ENCODE data around the gene DHX35. TPM values are rescaled to one million over a fixed set of nuclear protein-coding genes. Genes with fewer than 3 reads are reported as not detected.
A peak's percentile ranks its signal among the peaks of the same experiment; 100 is the strongest.
"Not testable (repeated sequence)": the region's sequence is repeated elsewhere in the genome, so short reads cannot be mapped to it uniquely, and the experiment has no call there.

The DHX35 gene
- total and polyA plus RNA-seq, 3 experiments from 2014 or later = 6.0 to 20.5 (median 19.9) TPM

- CTCF ChIA-PET = interaction anchor here (1.8 kb wide), 1 partner anchor 24 kb away, joined by 5 read pairs; the partner anchor contains the start of gene DHX35
- Mint-ChIP-seq H3K9me3 (no peaks in the 10 kb centered on the region), H3K4me1 (peaks cover 10 to 15% (median 11%) of the 10 kb centered on the region in 3 donors), H3K27me3 (peaks cover 0 to 2% of the 10 kb centered on the region in 2 donors), H3K4me3 (no peak overlapping the region), H3K36me3 (peaks cover 12 to 61% (median 13%) of the 10 kb centered on the region in 3 donors), H3K27ac (no peak overlapping the region)
- no peak for DNase-seq
- H3K9me3 ChIP-seq (ENCODE audit: low read length) = no peaks in the 10 kb centered on the region
- POLR2A ChIA-PET = no interaction called here
- no peak overlapping the region for H3K27ac ChIP-seq (ENCODE audit: low read depth, low read length)
- no peaks in the 10 kb centered on the region for H3K4me1 ChIP-seq (ENCODE audit: insufficient read depth, low read length)
- H3K4me3 ChIP-seq (ENCODE audit: low read length) = no peak overlapping the region
- peaks cover 12% of the 10 kb centered on the region for H3K36me3 ChIP-seq (ENCODE audit: insufficient read depth, low read length)
- H3K27me3 ChIP-seq (ENCODE audit: insufficient read depth, low read length, poor library complexity, severe bottlenecking) = no peaks in the 10 kb centered on the region
These were observed 23.5 kb downstream of the DHX35 start for GRCh38 chr20:38985603-38986170.

GRCh38 chr20:38986663-38987062 is 24.5 kb downstream of the DHX35 start:
- H3K4me3 ChIP-seq (ENCODE audit: low read length) = no peak overlapping the region
- CTCF ChIA-PET = no interaction called here

GRCh38 chr20:38987777-38988176 is 25.6 kb downstream of the DHX35 start:
- DNase-seq = no peak
- Mint-ChIP-seq H3K27me3 (no peaks in the 10 kb centered on the region), H3K27ac (peak overlapping the region in 1 of 8 donors; percentile 60), H3K36me3 (peaks cover 12 to 68% (median 13%) of the 10 kb centered on the region in 3 donors), H3K4me3 (no peak overlapping the region), H3K9me3 (no peaks in the 10 kb centered on the region), H3K4me1 (peaks cover 0 to 9% (median 7%) of the 10 kb centered on the region in 3 donors)
- no peaks in the 10 kb centered on the region for H3K9me3 ChIP-seq (ENCODE audit: low read length)
- ChIA-PET CTCF (no interaction called here), POLR2A (no interaction called here)
- H3K4me1 ChIP-seq (ENCODE audit: insufficient read depth, low read length) = no peaks in the 10 kb centered on the region
- H3K27ac ChIP-seq (ENCODE audit: low read depth, low read length) = no peak overlapping the region
- H3K27me3 ChIP-seq (ENCODE audit: insufficient read depth, low read length, poor library complexity, severe bottlenecking) = no peaks in the 10 kb centered on the region
- H3K4me3 ChIP-seq (ENCODE audit: low read length) = no peak overlapping the region
- peaks cover 12% of the 10 kb centered on the region for H3K36me3 ChIP-seq (ENCODE audit: insufficient read depth, low read length)

More at GRCh38 chr20:38986663-38987062, 24.5 kb downstream of the DHX35 start:
- Mint-ChIP-seq H3K9me3 (no peaks in the 10 kb centered on the region), H3K4me3 (no peak overlapping the region), H3K4me1 (peaks cover 6 to 15% (median 11%) of the 10 kb centered on the region in 3 donors), H3K36me3 (peaks cover 12 to 66% (median 13%) of the 10 kb centered on the region in 3 donors), H3K27ac (no peak overlapping the region), H3K27me3 (peaks cover 0 to 2% of the 10 kb centered on the region in 2 donors)
- Histone ChIP-seq H3K27me3 (ENCODE audit: insufficient read depth, low read length, poor library complexity, severe bottlenecking) (no peaks in the 10 kb centered on the region), H3K36me3 (ENCODE audit: insufficient read depth, low read length) (peaks cover 12% of the 10 kb centered on the region), H3K9me3 (ENCODE audit: low read length) (no peaks in the 10 kb centered on the region), H3K27ac (ENCODE audit: low read depth, low read length) (no peak overlapping the region), H3K4me1 (ENCODE audit: insufficient read depth, low read length) (no peaks in the 10 kb centered on the region)
- DNase-seq = no peak
- POLR2A ChIA-PET = no interaction called here

- no peaks in the 10 kb centered on the region for H3K27me3 Mint-ChIP-seq
- no peaks in the 10 kb centered on the region for H3K9me3 Mint-ChIP-seq
- POLR2A ChIA-PET = no interaction called here
- H3K4me1 Mint-ChIP-seq = peaks cover 0 to 9% (median 7%) of the 10 kb centered on the region in 3 donors
- H3K4me3 ChIP-seq (ENCODE audit: low read length) = no peak overlapping the region
- H3K36me3 ChIP-seq (ENCODE audit: insufficient read depth, low read length) = peaks cover 8% of the 10 kb centered on the region
- no peaks in the 10 kb centered on the region for H3K27me3 ChIP-seq (ENCODE audit: insufficient read depth, low read length, poor library complexity, severe bottlenecking)
- no peaks in the 10 kb centered on the region for H3K4me1 ChIP-seq (ENCODE audit: insufficient read depth, low read length)
- no peak overlapping the region for H3K27ac Mint-ChIP-seq
- no peaks in the 10 kb centered on the region for H3K9me3 ChIP-seq (ENCODE audit: low read length)
- no peak overlapping the region for H3K4me3 Mint-ChIP-seq
- H3K27ac ChIP-seq (ENCODE audit: low read depth, low read length) = no peak overlapping the region
- CTCF ChIA-PET = no interaction called here
- peaks cover 15 to 70% (median 16%) of the 10 kb centered on the region in 3 donors for H3K36me3 Mint-ChIP-seq
- no peak for DNase-seq
These were observed 28.6 kb downstream of the DHX35 start for GRCh38 chr20:38990728-38991127.

DNA sequence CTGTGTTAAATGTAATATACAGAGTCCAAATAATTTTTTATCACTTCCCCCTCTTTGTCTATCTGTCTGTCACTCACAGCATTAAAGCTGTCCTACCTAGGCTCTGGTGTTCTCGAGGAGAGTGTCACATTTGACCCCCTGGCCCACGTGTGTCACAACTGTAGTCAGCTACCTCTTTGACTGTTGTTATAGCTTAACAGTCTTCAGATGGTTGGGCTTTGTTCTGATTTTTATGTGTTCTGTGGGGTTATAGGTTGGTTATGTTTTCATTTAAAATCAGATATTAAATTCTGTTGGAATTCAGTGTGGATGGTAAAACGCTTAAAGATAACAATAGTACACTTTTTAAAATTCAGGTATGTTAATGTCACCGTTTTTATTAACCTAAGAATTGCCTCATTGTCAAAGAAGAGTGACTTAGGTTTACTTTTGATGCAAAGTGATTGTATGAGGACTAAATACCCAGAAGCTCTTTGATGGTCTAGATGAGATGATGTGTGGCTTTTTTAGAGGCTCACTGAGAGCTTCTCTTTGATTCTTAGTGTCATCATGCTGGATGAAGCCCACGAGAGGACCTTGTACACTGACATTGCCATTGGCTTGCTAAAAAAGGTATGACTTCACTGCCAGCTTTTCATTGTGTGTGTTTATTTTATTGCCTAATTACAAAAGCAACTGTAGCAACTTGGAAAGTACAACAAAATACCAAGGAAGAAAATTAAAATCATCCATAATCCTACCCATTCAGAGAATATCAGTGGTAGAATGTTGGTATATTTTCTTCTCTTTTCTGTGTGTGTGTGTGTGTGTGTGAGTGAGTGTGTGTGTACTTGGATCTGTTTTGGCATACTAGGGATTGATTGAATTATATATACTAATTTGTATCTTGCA is 29.9 kb downstream of the DHX35 start:
- CTCF ChIA-PET = no interaction called here

GRCh38 chr20:38995536-38996044 is 33.4 kb downstream of the DHX35 start:
- DNase-seq = no peak
- no peaks in the 10 kb centered on the region for H3K27me3 Mint-ChIP-seq
- H3K36me3 ChIP-seq (ENCODE audit: insufficient read depth, low read length) = peaks cover 5% of the 10 kb centered on the region
- peaks cover 3 to 67% (median 30%) of the 10 kb centered on the region in 3 donors for H3K36me3 Mint-ChIP-seq
- no peak overlapping the region for H3K4me3 ChIP-seq (ENCODE audit: low read length)
- no peaks in the 10 kb centered on the region for H3K9me3 ChIP-seq (ENCODE audit: low read length)
- ChIA-PET POLR2A (no interaction called here), CTCF (interaction anchor here (0.6 kb wide), 1 partner anchor 97 kb away, joined by 3 read pairs; no protein-coding TSS in a partner anchor)
- H3K4me3 Mint-ChIP-seq = no peak overlapping the region
- H3K27me3 ChIP-seq (ENCODE audit: insufficient read depth, low read length, poor library complexity, severe bottlenecking) = no peaks in the 10 kb centered on the region
- H3K4me1 ChIP-seq (ENCODE audit: insufficient read depth, low read length) = no peaks in the 10 kb centered on the region
- no peak overlapping the region for H3K27ac ChIP-seq (ENCODE audit: low read depth, low read length)
- H3K4me1 Mint-ChIP-seq = peaks cover 10 to 28% (median 24%) of the 10 kb centered on the region in 3 donors
- no peaks in the 10 kb centered on the region for H3K9me3 Mint-ChIP-seq
- H3K27ac Mint-ChIP-seq = peak overlapping the region in 2 of 8 donors; percentile 0 to 4

More for the DNA sequence above, 29.9 kb downstream of the DHX35 start:
- Mint-ChIP-seq H3K4me1 (peaks cover 3 to 9% (median 7%) of the 10 kb centered on the region in 3 donors), H3K9me3 (no peaks in the 10 kb centered on the region), H3K36me3 (peaks cover 15 to 68% (median 24%) of the 10 kb centered on the region in 3 donors), H3K27me3 (no peaks in the 10 kb centered on the region), H3K4me3 (no peak overlapping the region), H3K27ac (no peak overlapping the region)
- H3K27me3 ChIP-seq (ENCODE audit: insufficient read depth, low read length, poor library complexity, severe bottlenecking) = no peaks in the 10 kb centered on the region
- POLR2A ChIA-PET = no interaction called here
- H3K36me3 ChIP-seq (ENCODE audit: insufficient read depth, low read length) = peaks cover 13% of the 10 kb centered on the region
- H3K4me1 ChIP-seq (ENCODE audit: insufficient read depth, low read length) = no peaks in the 10 kb centered on the region
- H3K27ac ChIP-seq (ENCODE audit: low read depth, low read length) = no peak overlapping the region
- no peaks in the 10 kb centered on the region for H3K9me3 ChIP-seq (ENCODE audit: low read length)
- no peak for DNase-seq
- H3K4me3 ChIP-seq (ENCODE audit: low read length) = no peak overlapping the region

DNA sequence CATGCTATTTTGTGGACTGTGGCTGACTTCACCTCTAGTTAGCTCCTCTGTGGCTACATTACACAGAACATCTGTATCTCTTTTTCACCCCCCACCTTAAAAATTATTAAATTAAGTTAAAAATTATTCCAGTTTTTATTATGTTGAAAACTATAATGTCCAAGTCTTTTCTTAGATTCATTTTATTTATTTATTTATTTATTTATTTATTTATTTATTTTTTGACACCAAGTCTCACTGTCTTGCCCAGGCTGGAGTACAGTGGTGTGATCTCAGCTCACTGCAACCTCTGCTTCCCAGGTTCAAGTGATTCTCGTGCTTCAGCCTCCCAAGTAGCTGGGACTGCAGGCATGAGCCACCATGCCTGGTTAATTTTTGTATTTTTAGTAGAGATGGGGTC is 34.7 kb downstream of the DHX35 start:
- CTCF ChIA-PET, POLR2A ChIA-PET: not testable (repeated sequence)

GRCh38 chr20:38997622-38998021 is 35.5 kb downstream of the DHX35 start:
- no peaks in the 10 kb centered on the region for H3K27me3 ChIP-seq (ENCODE audit: insufficient read depth, low read length, poor library complexity, severe bottlenecking)
- ChIA-PET CTCF (interaction anchor here (0.7 to 1.0 kb wide), 2 partner anchors 18 to 52 kb away, joined by 3 read pairs; no protein-coding TSS in a partner anchor), POLR2A (no interaction called here)
- H3K36me3 ChIP-seq (ENCODE audit: insufficient read depth, low read length) = peaks cover 12% of the 10 kb centered on the region
- H3K9me3 ChIP-seq (ENCODE audit: low read length) = no peaks in the 10 kb centered on the region
- H3K36me3 Mint-ChIP-seq = peaks cover 3 to 65% (median 36%) of the 10 kb centered on the region in 3 donors
- H3K4me3 Mint-ChIP-seq = peak overlapping the region in 3 of 7 donors; percentile 1 to 68 (median 36)
- no peaks in the 10 kb centered on the region for H3K4me1 ChIP-seq (ENCODE audit: insufficient read depth, low read length)
- peak overlapping the region in 7 of 8 donors; percentile 2 to 90 (median 44) for H3K27ac Mint-ChIP-seq
- no peak overlapping the region for H3K4me3 ChIP-seq (ENCODE audit: low read length)
- DNase-seq = peak in 1 of 5 donors; percentile 41
- no peaks in the 10 kb centered on the region for H3K27me3 Mint-ChIP-seq
- H3K9me3 Mint-ChIP-seq = no peaks in the 10 kb centered on the region
- peaks cover 10 to 28% (median 24%) of the 10 kb centered on the region in 3 donors for H3K4me1 Mint-ChIP-seq
- H3K27ac ChIP-seq (ENCODE audit: low read depth, low read length) = no peak overlapping the region

More for the DNA sequence above, 34.7 kb downstream of the DHX35 start:
- H3K9me3 ChIP-seq (ENCODE audit: low read length); H3K4me3 Mint-ChIP-seq; H3K27me3 ChIP-seq (ENCODE audit: insufficient read depth, low read length, poor library complexity, severe bottlenecking); H3K27ac ChIP-seq (ENCODE audit: low read depth, low read length); H3K27me3 Mint-ChIP-seq; DNase-seq; H3K4me1 ChIP-seq (ENCODE audit: insufficient read depth, low read length); H3K9me3 Mint-ChIP-seq; H3K36me3 ChIP-seq (ENCODE audit: insufficient read depth, low read length); H3K4me3 ChIP-seq (ENCODE audit: low read length): not testable (repeated sequence)
- peaks cover 3 to 66% (median 34%) of the 10 kb centered on the region in 3 donors for H3K36me3 Mint-ChIP-seq
- H3K27ac Mint-ChIP-seq = peak overlapping the region in 3 of 8 donors; percentile 15 to 67 (median 60)
- H3K4me1 Mint-ChIP-seq = peaks cover 10 to 28% (median 24%) of the 10 kb centered on the region in 3 donors

Data from CD8-positive, alpha-beta memory T cell (primary cell).